ENCODE results near the gene RLN3. TPM values are rescaled to one million over a fixed set of nuclear protein-coding genes. Genes with fewer than 3 reads are reported as not detected.
A peak's percentile ranks its signal among the peaks of the same experiment; 100 is the strongest.

Gene RLN3
- total RNA-seq, 3 donors from 2014 or later = not detected

DNA sequence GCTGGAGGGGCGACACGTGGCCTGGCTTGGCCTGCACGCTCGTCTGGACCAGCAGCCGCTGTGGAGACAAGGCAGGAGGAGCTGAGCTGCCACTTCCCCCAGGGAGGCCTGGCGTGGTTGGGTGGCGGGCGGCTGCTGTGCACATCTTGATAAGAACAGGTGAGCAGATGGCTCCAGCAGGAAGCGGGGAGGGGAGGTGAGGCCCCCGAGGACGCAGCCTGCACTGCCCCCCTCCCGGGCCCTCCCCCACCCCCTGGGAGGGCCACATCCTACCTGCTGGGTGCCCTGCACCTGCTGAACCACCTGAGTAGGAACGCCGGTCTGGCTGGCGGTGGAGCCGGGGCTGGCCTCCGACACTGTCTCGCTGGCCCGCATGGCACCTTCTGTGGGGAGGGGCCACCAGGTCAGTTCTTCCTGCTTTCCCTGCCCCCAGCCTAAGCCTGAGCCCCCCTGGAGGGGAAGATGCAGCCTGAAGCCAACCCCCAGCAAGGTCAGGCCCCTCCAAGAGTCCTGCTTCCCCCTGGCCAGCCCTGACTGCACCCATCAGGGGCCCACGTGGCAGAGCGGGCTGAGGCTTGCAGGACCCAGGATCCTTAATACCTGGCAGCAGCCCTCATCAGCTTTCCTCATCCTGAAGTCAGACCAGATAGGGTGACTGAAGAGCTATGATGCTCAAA lies 44.6 kb upstream of the RLN3 start:
- no peaks in the 10 kb centered on the region for H3K9me3 ChIP-seq
- no peak overlapping the region for H3K4me3 ChIP-seq
- H3K4me1 ChIP-seq = peaks cover 10% of the 10 kb centered on the region in 2 donors
- TF ChIP-seq, protein P1, sequence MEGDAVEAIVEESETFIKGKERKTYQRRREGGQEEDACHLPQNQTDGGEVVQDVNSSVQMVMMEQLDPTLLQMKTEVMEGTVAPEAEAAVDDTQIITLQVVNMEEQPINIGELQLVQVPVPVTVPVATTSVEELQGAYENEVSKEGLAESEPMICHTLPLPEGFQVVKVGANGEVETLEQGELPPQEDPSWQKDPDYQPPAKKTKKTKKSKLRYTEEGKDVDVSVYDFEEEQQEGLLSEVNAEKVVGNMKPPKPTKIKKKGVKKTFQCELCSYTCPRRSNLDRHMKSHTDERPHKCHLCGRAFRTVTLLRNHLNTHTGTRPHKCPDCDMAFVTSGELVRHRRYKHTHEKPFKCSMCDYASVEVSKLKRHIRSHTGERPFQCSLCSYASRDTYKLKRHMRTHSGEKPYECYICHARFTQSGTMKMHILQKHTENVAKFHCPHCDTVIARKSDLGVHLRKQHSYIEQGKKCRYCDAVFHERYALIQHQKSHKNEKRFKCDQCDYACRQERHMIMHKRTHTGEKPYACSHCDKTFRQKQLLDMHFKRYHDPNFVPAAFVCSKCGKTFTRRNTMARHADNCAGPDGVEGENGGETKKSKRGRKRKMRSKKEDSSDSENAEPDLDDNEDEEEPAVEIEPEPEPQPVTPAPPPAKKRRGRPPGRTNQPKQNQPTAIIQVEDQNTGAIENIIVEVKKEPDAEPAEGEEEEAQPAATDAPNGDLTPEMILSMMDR (IDR thresholded peaks at IDR 0.05) = no peak
- TF ChIP-seq POLR2AphosphoS5 (IDR thresholded peaks at IDR 0.05) = no peak
- no peak for TF ChIP-seq POLR2A (IDR thresholded peaks at IDR 0.05)
- H3K27me3 ChIP-seq = no peaks in the 10 kb centered on the region
- H3K27ac ChIP-seq = no peak overlapping the region
- intact Hi-C loops (cut with DNase I; ENCODE audit: low total_unique reads) = no loop called here
- DNase-seq (ENCODE audit: low spot score in 2 of 2) = no peak
- H3K36me3 ChIP-seq = no peaks in the 10 kb centered on the region

DNA sequence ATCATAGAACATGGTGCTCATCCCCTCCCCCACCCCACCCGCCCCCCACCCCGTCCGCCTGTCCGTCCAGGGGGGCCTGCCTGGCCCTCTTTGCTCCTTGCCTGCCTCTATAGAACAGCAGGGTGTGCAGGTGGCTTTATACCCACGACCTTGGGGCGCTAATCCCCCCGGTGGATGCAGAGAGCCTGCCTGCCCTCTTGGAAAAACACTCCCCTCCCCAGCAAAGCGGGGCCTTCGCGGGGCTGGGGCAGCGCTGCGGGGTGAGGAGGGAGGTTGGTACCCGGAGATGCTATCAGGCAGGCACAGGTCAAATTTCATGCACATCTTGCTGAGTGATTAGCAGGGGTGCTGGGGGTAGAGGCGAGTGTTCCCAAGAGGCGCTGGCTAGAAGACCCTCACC lies 43.8 kb upstream of the RLN3 start:
- no peak for DNase-seq (ENCODE audit: low spot score in 2 of 2)
- H3K4me1 ChIP-seq = peaks cover 2 to 10% of the 10 kb centered on the region in 2 donors
- intact Hi-C loops (cut with DNase I; ENCODE audit: low total_unique reads) = no loop called here
- no peaks in the 10 kb centered on the region for H3K27me3 ChIP-seq
- H3K4me3 ChIP-seq = no peak overlapping the region
- no peaks in the 10 kb centered on the region for H3K9me3 ChIP-seq
- TF ChIP-seq, protein P1 (IDR thresholded peaks at IDR 0.05) = no peak
- no peak for TF ChIP-seq POLR2A (IDR thresholded peaks at IDR 0.05)
- no peak for TF ChIP-seq POLR2AphosphoS5 (IDR thresholded peaks at IDR 0.05)
- H3K27ac ChIP-seq = no peak overlapping the region
- no peaks in the 10 kb centered on the region for H3K36me3 ChIP-seq

DNA sequence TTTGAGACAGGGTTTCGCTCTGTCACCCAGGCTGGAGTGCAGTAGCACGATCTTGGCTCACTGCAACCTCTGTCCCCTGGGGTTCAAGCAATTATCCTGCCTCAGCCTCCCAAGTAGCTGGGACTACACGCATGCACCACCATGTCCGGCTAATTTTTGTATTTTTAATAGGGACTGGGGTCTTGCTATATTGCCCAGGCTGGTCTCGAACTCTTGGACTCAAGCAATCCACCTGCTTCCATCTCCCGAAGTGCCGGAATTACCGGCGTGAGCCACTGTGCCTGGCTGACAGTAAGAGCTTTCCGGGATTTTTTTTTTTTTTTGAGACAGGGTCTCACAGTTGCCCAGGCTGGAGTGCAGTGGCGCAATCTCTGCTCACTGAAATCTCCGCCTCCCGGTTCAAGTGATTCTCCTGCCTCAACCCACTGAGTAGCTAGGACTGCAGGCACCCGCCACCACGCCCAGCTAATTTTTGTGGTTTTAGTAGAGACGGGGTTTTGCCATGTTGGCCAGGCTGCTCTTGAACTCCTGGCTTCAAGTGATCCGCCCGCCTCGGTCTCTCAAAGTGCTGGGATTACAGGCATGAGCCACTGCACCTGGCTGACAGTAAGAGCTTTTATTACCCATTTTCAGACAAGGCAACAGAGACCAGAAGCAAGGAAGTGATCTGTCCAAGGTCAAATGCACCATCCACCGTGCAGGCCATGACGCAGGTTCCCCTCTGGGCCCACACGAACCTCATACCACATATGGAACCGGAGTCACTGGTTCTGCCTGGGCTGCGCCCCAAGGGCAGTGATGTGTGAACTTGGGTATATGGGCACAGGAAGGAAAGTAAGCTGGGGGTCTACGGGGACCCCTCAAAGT lies 42.8 kb upstream of the RLN3 start:
- TF ChIP-seq, protein P1 (IDR thresholded peaks at IDR 0.05) = no peak
- TF ChIP-seq POLR2AphosphoS5 (IDR thresholded peaks at IDR 0.05) (no peak), POLR2A (IDR thresholded peaks at IDR 0.05) (no peak)
- Histone ChIP-seq H3K27me3 (no peaks in the 10 kb centered on the region), H3K27ac (peak overlapping the region; percentile 90 to 95), H3K36me3 (no peaks in the 10 kb centered on the region), H3K9me3 (no peaks in the 10 kb centered on the region), H3K4me3 (no peak overlapping the region), H3K4me1 (peaks cover 2 to 10% of the 10 kb centered on the region in 2 donors)
- intact Hi-C loops (cut with DNase I; ENCODE audit: low total_unique reads) = no loop called here
- no peak for DNase-seq (ENCODE audit: low spot score in 2 of 2)

DNA sequence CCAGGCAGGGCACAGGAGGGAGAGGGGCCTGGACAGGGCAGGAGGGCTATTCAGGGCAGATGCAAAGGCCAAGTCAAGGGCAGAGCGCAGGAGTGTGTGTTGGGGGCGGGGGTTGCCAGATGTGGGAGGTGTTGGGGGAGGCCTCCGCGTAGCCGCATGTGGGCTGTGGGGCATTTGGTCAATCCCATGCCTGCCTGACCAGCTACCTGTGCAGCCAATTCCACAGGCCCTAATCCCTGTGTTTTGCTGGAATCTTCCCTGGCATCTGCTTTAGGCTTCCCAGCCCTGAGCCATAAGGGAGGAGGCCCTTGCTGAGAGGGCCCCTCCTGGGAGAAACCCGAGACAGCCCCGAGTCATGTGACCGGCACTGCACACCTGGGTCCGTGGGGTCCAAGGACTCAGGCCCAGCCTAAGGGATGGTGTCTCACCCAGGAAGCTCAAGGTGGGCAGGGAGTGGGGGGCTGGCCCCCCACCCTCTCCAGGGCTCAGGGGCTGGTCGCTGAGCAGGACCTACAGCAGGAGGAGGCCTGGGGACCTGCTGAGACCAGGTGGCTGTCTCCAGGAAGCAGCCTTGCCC lies 42.1 kb upstream of the RLN3 start:
- H3K36me3 ChIP-seq = no peaks in the 10 kb centered on the region

More for the DNA sequence above, 42.1 kb upstream of the RLN3 start:
- Histone ChIP-seq H3K4me3 (peak overlapping the region in 1 of 3 donors; percentile 44), H3K27me3 (no peaks in the 10 kb centered on the region), H3K4me1 (peaks cover 2 to 10% of the 10 kb centered on the region in 2 donors), H3K9me3 (no peaks in the 10 kb centered on the region), H3K27ac (peak overlapping the region; percentile 90 to 95)
- TF ChIP-seq, protein P1 (IDR thresholded peaks at IDR 0.05) = no peak
- TF ChIP-seq POLR2AphosphoS5 (IDR thresholded peaks at IDR 0.05) = no peak
- no peak for TF ChIP-seq POLR2A (IDR thresholded peaks at IDR 0.05)
- intact Hi-C loops (cut with DNase I; ENCODE audit: low total_unique reads) = no loop called here
- no peak for DNase-seq (ENCODE audit: low spot score in 2 of 2)

Measured in breast epithelium (tissue), 4 donors.